Islet precursor cell (in vitro differentiated cells): Measurements from ENCODE around the gene MRTFA.

Experiments used
- DNase-seq: peaks from one replicate; pipeline ENCODE4 v3.0.0-alpha.2; 2018

The MRTFA gene

GRCh38 chr22:40452730-40453487 is 183.6 kb downstream of the MRTFA start:
- peak; percentile 22 for DNase-seq

GRCh38 chr22:40451210-40451609 is 185.3 kb downstream of the MRTFA start:
- DNase-seq: no peak

GRCh38 chr22:40450616-40451015 is 185.9 kb downstream of the MRTFA start:
- no peak for DNase-seq

- no peak for DNase-seq
These were observed 186.9 kb downstream of the MRTFA start for GRCh38 chr22:40449676-40450035.

- DNase-seq: no peak
These were observed 190.3 kb downstream of the MRTFA start for GRCh38 chr22:40446203-40446602.

GRCh38 chr22:40444178-40444831 is 192.2 kb downstream of the MRTFA start:
- no peak for DNase-seq

GRCh38 chr22:40443732-40444131 is 192.8 kb downstream of the MRTFA start:
- DNase-seq: no peak

GRCh38 chr22:40441761-40442390 is 194.6 kb downstream of the MRTFA start:
- no peak for DNase-seq

- no peak for DNase-seq
These were observed 199.8 kb downstream of the MRTFA start for GRCh38 chr22:40436505-40437431.

- no peak for DNase-seq
These were observed 201.8 kb downstream of the MRTFA start for GRCh38 chr22:40434745-40435144.

- DNase-seq: no peak
These were observed 202.4 kb downstream of the MRTFA start for GRCh38 chr22:40434106-40434505.

- DNase-seq: no peak
These were observed 203.0 kb downstream of the MRTFA start for GRCh38 chr22:40433416-40434090.

GRCh38 chr22:40432625-40433024 is 203.9 kb downstream of the MRTFA start:
- no peak for DNase-seq

- DNase-seq: no peak
These were observed 204.4 kb downstream of the MRTFA start for GRCh38 chr22:40432157-40432556.

- DNase-seq: no peak
These were observed 205.5 kb downstream of the MRTFA start for GRCh38 chr22:40430991-40431390.

- no peak for DNase-seq
These were observed 207.0 kb downstream of the MRTFA start for GRCh38 chr22:40429481-40429880.

GRCh38 chr22:40428796-40429195 is 207.7 kb downstream of the MRTFA start:
- DNase-seq: no peak

GRCh38 chr22:40426594-40427333 is 209.8 kb downstream of the MRTFA start:
- no peak for DNase-seq

- DNase-seq: no peak
These were observed 211.4 kb downstream of the MRTFA start for GRCh38 chr22:40425082-40425481.

GRCh38 chr22:40423882-40424640 is 212.5 kb downstream of the MRTFA start:
- DNase-seq: no peak

- no peak for DNase-seq
These were observed 213.2 kb downstream of the MRTFA start for GRCh38 chr22:40423310-40423688.
